ENCODE data around the gene BOD1L2. TPM values are rescaled to one million over a fixed set of nuclear protein-coding genes. Genes with fewer than 3 reads are reported as not detected.

Gene BOD1L2
- not detected in 2 replicates for total RNA-seq

GRCh38 chr18:57146956-57147636, at the start of gene BOD1L2:
Gene BOD1L2 (plus strand): TSS chr18:57147087. CDS start chr18:57147313, 226 bp downstream.
- Mint-ChIP-seq H3K36me3 (ENCODE audit: low read depth) (no peaks in the 10 kb centered on the region), H3K4me3 (no peak within 1 kb of the TSS), H3K9me3 (no peaks in the 10 kb centered on the region), H3K27me3 (ENCODE audit: insufficient read depth) (peaks cover 13% of the 10 kb centered on the region), H3K4me1 (ENCODE audit: low read depth) (no peaks in the 10 kb centered on the region), H3K27ac (no peak within 1 kb of the TSS)
- DNase-seq (ENCODE audit: low spot score), result no peak
- intact Hi-C loops (cut with micrococcal nuclease), result no loop called here

DNA sequence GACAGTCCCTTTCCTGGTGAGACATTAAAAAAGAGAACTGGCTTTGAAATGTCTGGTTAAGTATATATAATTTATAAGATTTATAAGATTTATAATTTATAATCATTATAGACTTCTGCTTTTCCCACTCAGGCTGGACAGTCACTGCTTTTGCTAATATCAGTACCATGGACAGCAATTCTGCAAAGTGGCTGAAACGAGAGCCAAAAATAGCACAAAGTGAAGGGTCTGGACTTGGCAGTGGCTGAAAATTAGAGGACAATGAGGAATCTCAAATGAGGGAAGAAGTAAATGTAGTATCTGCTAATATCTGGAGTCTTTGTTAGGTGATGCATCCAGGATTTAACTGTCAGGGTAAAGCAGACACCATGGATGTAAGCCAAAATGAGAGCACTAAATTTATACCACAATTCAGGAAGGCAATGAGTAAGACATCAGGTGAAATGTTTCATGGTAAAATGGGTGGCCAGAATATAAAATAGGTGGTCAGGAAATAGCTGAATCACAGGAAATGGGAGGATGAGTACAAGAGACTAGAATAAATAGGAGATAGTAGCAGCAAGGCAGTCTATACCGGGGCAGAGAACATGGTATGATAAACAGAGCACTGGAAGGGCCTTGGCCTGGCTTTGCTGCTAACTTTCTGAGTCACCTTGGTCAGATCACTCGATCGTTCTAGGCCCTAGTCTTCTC, 39.6 kb upstream of the BOD1L2 start:
- Mint-ChIP-seq H3K9me3 (no peaks in the 10 kb centered on the region), H3K4me3 (no peak overlapping the region), H3K27me3 (ENCODE audit: insufficient read depth) (peaks cover 2% of the 10 kb centered on the region), H3K27ac (no peak overlapping the region), H3K36me3 (ENCODE audit: low read depth) (no peaks in the 10 kb centered on the region), H3K4me1 (ENCODE audit: low read depth) (no peaks in the 10 kb centered on the region)
- no peak for DNase-seq (ENCODE audit: low spot score)
- intact Hi-C loops (cut with micrococcal nuclease), result no loop called here

GRCh38 chr18:57110290-57110689, 36.6 kb upstream of the BOD1L2 start:
- Mint-ChIP-seq H3K27me3 (ENCODE audit: insufficient read depth) (peaks cover 2% of the 10 kb centered on the region), H3K4me1 (ENCODE audit: low read depth) (no peaks in the 10 kb centered on the region), H3K9me3 (no peaks in the 10 kb centered on the region), H3K36me3 (ENCODE audit: low read depth) (no peaks in the 10 kb centered on the region), H3K4me3 (no peak overlapping the region), H3K27ac (no peak overlapping the region)
- intact Hi-C loops (cut with micrococcal nuclease), result no loop called here
- no peak for DNase-seq (ENCODE audit: low spot score)

- H3K27me3 Mint-ChIP-seq (ENCODE audit: insufficient read depth), result peaks cover 2% of the 10 kb centered on the region
- H3K4me3 Mint-ChIP-seq, result no peak overlapping the region
- intact Hi-C loops (cut with micrococcal nuclease), result no loop called here
- H3K9me3 Mint-ChIP-seq, result no peaks in the 10 kb centered on the region
- H3K27ac Mint-ChIP-seq, result no peak overlapping the region
- H3K36me3 Mint-ChIP-seq (ENCODE audit: low read depth), result no peaks in the 10 kb centered on the region
- no peaks in the 10 kb centered on the region for H3K4me1 Mint-ChIP-seq (ENCODE audit: low read depth)
- DNase-seq (ENCODE audit: low spot score), result no peak
Measured at GRCh38 chr18:57113799-57114420, 33.0 kb upstream of the BOD1L2 start.

- intact Hi-C loops (cut with micrococcal nuclease), result no loop called here
- no peaks in the 10 kb centered on the region for H3K36me3 Mint-ChIP-seq (ENCODE audit: low read depth)
- peaks cover 8% of the 10 kb centered on the region for H3K27me3 Mint-ChIP-seq (ENCODE audit: insufficient read depth)
- no peak for DNase-seq (ENCODE audit: low spot score)
- no peaks in the 10 kb centered on the region for H3K4me1 Mint-ChIP-seq (ENCODE audit: low read depth)
- H3K4me3 Mint-ChIP-seq, result no peak overlapping the region
- H3K9me3 Mint-ChIP-seq, result no peaks in the 10 kb centered on the region
- H3K27ac Mint-ChIP-seq, result no peak overlapping the region
Measured at GRCh38 chr18:57116598-57117132, 30.2 kb upstream of the BOD1L2 start.

DNA sequence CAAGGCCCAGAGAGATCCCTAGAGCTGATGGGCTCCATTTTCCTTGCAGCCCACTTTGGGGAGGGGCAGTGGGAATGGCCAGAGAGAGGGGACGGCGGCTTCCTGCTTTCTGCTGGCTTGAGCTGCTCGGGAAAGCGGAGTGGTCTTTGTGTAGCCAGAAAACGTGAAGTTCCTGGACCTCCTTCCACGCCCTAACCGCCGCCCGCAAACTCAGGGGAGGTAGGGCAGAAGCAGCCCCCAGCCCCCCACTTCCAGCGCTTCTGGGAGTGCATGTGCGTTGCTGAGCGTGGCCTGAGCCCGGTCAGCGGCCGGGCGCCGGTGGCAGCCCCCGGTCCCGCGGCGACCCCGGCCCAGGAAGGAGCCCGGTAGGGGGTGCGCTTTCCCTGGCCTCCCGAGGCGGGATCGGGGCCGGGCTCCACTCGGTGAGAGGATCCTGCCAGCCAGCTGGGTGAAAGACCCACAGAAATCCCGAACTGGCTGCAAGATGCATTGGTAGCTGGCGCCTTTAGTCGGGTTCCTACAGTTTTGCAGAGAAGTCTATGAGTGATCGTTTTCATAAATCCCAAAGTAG, 25.3 kb upstream of the BOD1L2 start:
- Mint-ChIP-seq H3K9me3 (no peaks in the 10 kb centered on the region), H3K36me3 (ENCODE audit: low read depth) (no peaks in the 10 kb centered on the region), H3K27me3 (ENCODE audit: insufficient read depth) (peaks cover 23% of the 10 kb centered on the region), H3K27ac (no peak overlapping the region), H3K4me1 (ENCODE audit: low read depth) (no peaks in the 10 kb centered on the region), H3K4me3 (no peak overlapping the region)
- intact Hi-C loops (cut with micrococcal nuclease), result no loop called here
- DNase-seq (ENCODE audit: low spot score), result no peak

- H3K27ac Mint-ChIP-seq, result no peak overlapping the region
- H3K4me1 Mint-ChIP-seq (ENCODE audit: low read depth), result no peaks in the 10 kb centered on the region
- intact Hi-C loops (cut with micrococcal nuclease), result no loop called here
- H3K4me3 Mint-ChIP-seq, result no peak overlapping the region
- DNase-seq (ENCODE audit: low spot score), result no peak
- H3K36me3 Mint-ChIP-seq (ENCODE audit: low read depth), result no peaks in the 10 kb centered on the region
- peaks cover 29% of the 10 kb centered on the region for H3K27me3 Mint-ChIP-seq (ENCODE audit: insufficient read depth)
- H3K9me3 Mint-ChIP-seq, result no peaks in the 10 kb centered on the region
Measured at GRCh38 chr18:57122936-57123510, 23.9 kb upstream of the BOD1L2 start.

DNA sequence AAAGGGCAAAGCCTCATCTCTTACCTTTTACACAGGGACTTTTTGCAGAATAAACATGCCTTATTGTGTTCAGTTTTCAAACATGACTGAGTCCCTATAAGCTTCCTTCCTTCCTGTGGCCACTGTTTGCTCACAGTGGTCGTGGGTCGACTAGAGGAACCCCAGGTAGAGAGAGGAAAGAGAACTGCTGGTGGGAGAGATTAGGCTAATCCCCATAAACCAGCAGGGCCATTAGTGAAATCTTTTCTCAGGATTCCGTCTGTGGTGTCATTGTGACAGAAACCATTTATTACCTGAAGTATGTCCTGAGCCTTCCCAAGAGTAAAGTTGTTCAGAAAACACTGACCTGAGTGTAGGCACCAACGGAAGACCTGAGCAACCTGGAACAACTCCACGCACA, 21.3 kb upstream of the BOD1L2 start:
- Mint-ChIP-seq H3K9me3 (no peaks in the 10 kb centered on the region), H3K4me1 (ENCODE audit: low read depth) (no peaks in the 10 kb centered on the region), H3K4me3 (no peak overlapping the region), H3K27me3 (ENCODE audit: insufficient read depth) (peaks cover 25% of the 10 kb centered on the region), H3K36me3 (ENCODE audit: low read depth) (no peaks in the 10 kb centered on the region), H3K27ac (no peak overlapping the region)
- intact Hi-C loops (cut with micrococcal nuclease), result no loop called here
- no peak for DNase-seq (ENCODE audit: low spot score)

DNA sequence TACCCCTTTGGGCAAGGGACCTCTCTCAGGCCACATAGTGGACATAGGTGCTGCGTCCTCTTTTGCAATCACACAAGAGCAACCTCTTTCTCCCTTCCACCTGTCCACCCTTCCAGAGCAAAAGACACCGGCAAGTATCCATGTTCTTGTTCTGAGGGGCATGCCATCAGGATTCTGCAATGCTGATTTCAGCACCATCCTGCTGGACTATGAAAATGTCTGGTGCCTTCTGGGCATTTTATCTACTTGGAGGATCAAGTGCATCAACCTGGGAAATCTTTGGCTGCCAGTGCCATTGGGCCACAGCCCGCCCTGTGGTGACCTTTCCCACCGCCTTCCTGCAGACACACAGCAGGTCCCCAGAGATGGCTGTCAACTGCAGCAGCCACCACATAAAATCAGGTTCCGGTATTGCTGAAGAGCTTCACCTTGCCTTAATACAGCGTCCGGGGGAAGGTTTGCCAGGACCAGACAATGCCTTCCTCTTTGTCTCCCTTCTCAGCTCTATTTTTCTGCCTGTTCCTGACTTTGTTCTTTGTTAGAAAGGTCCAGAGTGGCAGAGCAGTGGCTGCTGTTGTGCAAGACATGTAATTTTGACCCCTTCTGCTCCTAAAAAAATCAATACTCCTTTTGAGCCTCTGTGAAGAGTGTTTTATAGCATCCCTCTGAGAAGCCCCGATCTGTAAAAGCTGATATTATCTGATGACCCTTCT, 18.5 kb upstream of the BOD1L2 start:
- intact Hi-C loops (cut with micrococcal nuclease), result no loop called here
- Mint-ChIP-seq H3K36me3 (ENCODE audit: low read depth) (no peaks in the 10 kb centered on the region), H3K4me1 (ENCODE audit: low read depth) (no peaks in the 10 kb centered on the region), H3K4me3 (no peak overlapping the region), H3K27me3 (ENCODE audit: insufficient read depth) (peaks cover 9% of the 10 kb centered on the region), H3K9me3 (no peaks in the 10 kb centered on the region), H3K27ac (no peak overlapping the region)
- no peak for DNase-seq (ENCODE audit: low spot score)

DNA sequence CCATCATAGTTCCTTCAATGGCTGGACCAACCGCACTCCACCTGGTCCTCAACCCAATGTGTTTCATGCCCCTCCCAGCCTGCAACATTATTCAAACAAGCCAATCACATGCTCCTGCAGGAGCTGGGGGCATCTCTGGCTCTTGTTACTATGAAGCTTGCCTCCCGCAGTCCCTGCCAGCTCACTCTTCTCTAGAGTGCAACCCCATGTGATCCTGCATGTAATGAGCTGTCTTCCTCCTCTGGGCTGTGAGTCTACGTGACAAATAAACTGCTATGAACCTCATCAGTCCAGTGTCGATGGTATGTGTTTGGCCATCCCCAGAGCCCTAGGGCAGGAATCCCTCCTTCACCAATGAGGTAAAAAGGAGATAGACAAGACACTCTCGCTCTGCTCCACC, 15.8 kb upstream of the BOD1L2 start:
- intact Hi-C loops (cut with micrococcal nuclease), result no loop called here
- H3K4me3 Mint-ChIP-seq, result no peak overlapping the region
- H3K36me3 Mint-ChIP-seq (ENCODE audit: low read depth), result no peaks in the 10 kb centered on the region
- H3K4me1 Mint-ChIP-seq (ENCODE audit: low read depth), result no peaks in the 10 kb centered on the region
- no peak for DNase-seq (ENCODE audit: low spot score)
- H3K27me3 Mint-ChIP-seq (ENCODE audit: insufficient read depth), result peaks cover 6% of the 10 kb centered on the region
- no peaks in the 10 kb centered on the region for H3K9me3 Mint-ChIP-seq
- H3K27ac Mint-ChIP-seq, result no peak overlapping the region

- no peak for DNase-seq (ENCODE audit: low spot score)
- peaks cover 4% of the 10 kb centered on the region for H3K27me3 Mint-ChIP-seq (ENCODE audit: insufficient read depth)
- H3K4me3 Mint-ChIP-seq, result no peak overlapping the region
- no peaks in the 10 kb centered on the region for H3K4me1 Mint-ChIP-seq (ENCODE audit: low read depth)
- intact Hi-C loops (cut with micrococcal nuclease), result no loop called here
- no peak overlapping the region for H3K27ac Mint-ChIP-seq
- no peaks in the 10 kb centered on the region for H3K9me3 Mint-ChIP-seq
- H3K36me3 Mint-ChIP-seq (ENCODE audit: low read depth), result no peaks in the 10 kb centered on the region
Measured at GRCh38 chr18:57131782-57132181, 15.1 kb upstream of the BOD1L2 start.

- Mint-ChIP-seq H3K27ac (no peak overlapping the region), H3K4me3 (no peak overlapping the region), H3K4me1 (ENCODE audit: low read depth) (no peaks in the 10 kb centered on the region), H3K36me3 (ENCODE audit: low read depth) (no peaks in the 10 kb centered on the region), H3K9me3 (no peaks in the 10 kb centered on the region), H3K27me3 (ENCODE audit: insufficient read depth) (no peaks in the 10 kb centered on the region)
- DNase-seq (ENCODE audit: low spot score), result no peak
- intact Hi-C loops (cut with micrococcal nuclease), result no loop called here
Measured at GRCh38 chr18:57134618-57135135, 12.2 kb upstream of the BOD1L2 start.
